ENCODE data around the gene ZNF785. TPM values are rescaled to one million over a fixed set of nuclear protein-coding genes. Genes with fewer than 3 reads are reported as not detected.

The ZNF785 gene
- total and polyA plus RNA-seq, 2 of the 13 experiments (the other 11 are each of a cell fraction or from before 2014, with no cell fraction given): 0.01 TPM; not detected in 1

DNA sequence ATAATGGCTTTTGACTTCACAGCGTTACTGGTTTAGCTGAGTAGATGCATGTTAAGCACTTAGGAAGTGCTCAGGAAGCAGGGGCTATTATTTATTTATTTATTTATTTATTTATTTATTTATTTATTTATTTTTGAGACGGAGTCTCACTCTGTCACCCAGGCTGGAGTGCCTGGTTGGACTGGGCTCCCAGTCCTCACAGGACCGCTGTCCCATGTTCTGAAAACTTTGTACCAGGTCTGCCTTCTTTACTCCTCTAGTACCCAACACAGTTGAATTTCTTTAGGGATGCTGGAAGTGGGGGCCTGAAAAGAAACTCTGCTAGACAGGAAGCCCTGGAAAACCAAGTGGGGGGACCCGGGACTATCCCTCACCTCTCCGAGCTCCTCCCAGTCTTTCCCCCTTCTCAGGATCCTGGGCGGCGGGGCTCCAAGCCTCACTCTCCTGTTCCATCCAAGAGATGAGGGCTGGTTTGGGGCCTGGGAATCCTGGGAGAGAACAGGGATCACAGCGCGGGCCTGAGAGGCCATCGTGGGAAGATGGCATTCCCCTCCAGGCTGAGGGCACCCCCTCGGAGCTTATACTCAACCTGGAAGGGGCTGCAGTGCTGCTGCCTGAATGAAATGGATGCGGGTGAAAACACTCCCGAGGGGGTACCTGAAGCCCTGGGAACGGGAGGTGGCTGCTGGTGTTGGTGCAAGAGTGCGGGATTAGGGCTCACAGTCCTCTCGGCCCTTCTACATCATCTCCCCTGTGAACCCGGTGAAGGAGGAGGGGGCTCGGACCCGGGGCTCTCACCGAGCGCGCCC is 14.7 kb downstream of the ZNF785 start (continued):
- TF ChIP-seq TOPORS (CRISPR knock-in tag; IDR thresholded peaks at IDR 0.05): no peak; the same call in 1 of the 2 replicates
- no peak for TF ChIP-seq HDAC6 (IDR thresholded peaks at IDR 0.05; ENCODE audit: low read depth, low read length)
- TF ChIP-seq ZNF605 (CRISPR knock-in tag; IDR thresholded peaks at IDR 0.05): no peak
- TF ChIP-seq, protein P1, sequence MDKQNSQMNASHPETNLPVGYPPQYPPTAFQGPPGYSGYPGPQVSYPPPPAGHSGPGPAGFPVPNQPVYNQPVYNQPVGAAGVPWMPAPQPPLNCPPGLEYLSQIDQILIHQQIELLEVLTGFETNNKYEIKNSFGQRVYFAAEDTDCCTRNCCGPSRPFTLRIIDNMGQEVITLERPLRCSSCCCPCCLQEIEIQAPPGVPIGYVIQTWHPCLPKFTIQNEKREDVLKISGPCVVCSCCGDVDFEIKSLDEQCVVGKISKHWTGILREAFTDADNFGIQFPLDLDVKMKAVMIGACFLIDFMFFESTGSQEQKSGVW (CRISPR knock-in tag; IDR thresholded peaks at IDR 0.05; ENCODE audit: borderline replicate concordance): no peak; the same call in 1 of the 2 replicates
- TF ChIP-seq, protein P2, sequence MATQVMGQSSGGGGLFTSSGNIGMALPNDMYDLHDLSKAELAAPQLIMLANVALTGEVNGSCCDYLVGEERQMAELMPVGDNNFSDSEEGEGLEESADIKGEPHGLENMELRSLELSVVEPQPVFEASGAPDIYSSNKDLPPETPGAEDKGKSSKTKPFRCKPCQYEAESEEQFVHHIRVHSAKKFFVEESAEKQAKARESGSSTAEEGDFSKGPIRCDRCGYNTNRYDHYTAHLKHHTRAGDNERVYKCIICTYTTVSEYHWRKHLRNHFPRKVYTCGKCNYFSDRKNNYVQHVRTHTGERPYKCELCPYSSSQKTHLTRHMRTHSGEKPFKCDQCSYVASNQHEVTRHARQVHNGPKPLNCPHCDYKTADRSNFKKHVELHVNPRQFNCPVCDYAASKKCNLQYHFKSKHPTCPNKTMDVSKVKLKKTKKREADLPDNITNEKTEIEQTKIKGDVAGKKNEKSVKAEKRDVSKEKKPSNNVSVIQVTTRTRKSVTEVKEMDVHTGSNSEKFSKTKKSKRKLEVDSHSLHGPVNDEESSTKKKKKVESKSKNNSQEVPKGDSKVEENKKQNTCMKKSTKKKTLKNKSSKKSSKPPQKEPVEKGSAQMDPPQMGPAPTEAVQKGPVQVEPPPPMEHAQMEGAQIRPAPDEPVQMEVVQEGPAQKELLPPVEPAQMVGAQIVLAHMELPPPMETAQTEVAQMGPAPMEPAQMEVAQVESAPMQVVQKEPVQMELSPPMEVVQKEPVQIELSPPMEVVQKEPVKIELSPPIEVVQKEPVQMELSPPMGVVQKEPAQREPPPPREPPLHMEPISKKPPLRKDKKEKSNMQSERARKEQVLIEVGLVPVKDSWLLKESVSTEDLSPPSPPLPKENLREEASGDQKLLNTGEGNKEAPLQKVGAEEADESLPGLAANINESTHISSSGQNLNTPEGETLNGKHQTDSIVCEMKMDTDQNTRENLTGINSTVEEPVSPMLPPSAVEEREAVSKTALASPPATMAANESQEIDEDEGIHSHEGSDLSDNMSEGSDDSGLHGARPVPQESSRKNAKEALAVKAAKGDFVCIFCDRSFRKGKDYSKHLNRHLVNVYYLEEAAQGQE (IDR thresholded peaks at IDR 0.05; ENCODE audit: borderline replicate concordance in 1 of 2, low read depth in 1 of 2, low read length in 2 of 2): peak; percentile 28 to 87
- TF ChIP-seq, protein P3, sequence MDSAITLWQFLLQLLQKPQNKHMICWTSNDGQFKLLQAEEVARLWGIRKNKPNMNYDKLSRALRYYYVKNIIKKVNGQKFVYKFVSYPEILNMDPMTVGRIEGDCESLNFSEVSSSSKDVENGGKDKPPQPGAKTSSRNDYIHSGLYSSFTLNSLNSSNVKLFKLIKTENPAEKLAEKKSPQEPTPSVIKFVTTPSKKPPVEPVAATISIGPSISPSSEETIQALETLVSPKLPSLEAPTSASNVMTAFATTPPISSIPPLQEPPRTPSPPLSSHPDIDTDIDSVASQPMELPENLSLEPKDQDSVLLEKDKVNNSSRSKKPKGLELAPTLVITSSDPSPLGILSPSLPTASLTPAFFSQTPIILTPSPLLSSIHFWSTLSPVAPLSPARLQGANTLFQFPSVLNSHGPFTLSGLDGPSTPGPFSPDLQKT (CRISPR knock-in tag; IDR thresholded peaks at IDR 0.05; ENCODE audit: borderline replicate concordance): no peak
- no peak for TF ChIP-seq MYNN (CRISPR knock-in tag; IDR thresholded peaks at IDR 0.05; ENCODE audit: low read depth)
- no peak for TF ChIP-seq ZNF776 (CRISPR knock-in tag; IDR thresholded peaks at IDR 0.05)
- TF ChIP-seq, protein P4, sequence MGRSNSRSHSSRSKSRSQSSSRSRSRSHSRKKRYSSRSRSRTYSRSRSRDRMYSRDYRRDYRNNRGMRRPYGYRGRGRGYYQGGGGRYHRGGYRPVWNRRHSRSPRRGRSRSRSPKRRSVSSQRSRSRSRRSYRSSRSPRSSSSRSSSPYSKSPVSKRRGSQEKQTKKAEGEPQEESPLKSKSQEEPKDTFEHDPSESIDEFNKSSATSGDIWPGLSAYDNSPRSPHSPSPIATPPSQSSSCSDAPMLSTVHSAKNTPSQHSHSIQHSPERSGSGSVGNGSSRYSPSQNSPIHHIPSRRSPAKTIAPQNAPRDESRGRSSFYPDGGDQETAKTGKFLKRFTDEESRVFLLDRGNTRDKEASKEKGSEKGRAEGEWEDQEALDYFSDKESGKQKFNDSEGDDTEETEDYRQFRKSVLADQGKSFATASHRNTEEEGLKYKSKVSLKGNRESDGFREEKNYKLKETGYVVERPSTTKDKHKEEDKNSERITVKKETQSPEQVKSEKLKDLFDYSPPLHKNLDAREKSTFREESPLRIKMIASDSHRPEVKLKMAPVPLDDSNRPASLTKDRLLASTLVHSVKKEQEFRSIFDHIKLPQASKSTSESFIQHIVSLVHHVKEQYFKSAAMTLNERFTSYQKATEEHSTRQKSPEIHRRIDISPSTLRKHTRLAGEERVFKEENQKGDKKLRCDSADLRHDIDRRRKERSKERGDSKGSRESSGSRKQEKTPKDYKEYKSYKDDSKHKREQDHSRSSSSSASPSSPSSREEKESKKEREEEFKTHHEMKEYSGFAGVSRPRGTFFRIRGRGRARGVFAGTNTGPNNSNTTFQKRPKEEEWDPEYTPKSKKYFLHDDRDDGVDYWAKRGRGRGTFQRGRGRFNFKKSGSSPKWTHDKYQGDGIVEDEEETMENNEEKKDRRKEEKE (IDR thresholded peaks at IDR 0.05): no peak
- TF ChIP-seq RXRA (CRISPR knock-in tag; IDR thresholded peaks at IDR 0.05): 0 out of 2 replicates have a peak, but pooled peaks have one; percentile 22
- TF ChIP-seq ZNF713 (CRISPR knock-in tag; IDR thresholded peaks at IDR 0.05): 0 out of 2 replicates have a peak, but pooled peaks have one; percentile 14
- no peak for TF ChIP-seq KLF13 (CRISPR knock-in tag; IDR thresholded peaks at IDR 0.05)
- TF ChIP-seq, protein P5, sequence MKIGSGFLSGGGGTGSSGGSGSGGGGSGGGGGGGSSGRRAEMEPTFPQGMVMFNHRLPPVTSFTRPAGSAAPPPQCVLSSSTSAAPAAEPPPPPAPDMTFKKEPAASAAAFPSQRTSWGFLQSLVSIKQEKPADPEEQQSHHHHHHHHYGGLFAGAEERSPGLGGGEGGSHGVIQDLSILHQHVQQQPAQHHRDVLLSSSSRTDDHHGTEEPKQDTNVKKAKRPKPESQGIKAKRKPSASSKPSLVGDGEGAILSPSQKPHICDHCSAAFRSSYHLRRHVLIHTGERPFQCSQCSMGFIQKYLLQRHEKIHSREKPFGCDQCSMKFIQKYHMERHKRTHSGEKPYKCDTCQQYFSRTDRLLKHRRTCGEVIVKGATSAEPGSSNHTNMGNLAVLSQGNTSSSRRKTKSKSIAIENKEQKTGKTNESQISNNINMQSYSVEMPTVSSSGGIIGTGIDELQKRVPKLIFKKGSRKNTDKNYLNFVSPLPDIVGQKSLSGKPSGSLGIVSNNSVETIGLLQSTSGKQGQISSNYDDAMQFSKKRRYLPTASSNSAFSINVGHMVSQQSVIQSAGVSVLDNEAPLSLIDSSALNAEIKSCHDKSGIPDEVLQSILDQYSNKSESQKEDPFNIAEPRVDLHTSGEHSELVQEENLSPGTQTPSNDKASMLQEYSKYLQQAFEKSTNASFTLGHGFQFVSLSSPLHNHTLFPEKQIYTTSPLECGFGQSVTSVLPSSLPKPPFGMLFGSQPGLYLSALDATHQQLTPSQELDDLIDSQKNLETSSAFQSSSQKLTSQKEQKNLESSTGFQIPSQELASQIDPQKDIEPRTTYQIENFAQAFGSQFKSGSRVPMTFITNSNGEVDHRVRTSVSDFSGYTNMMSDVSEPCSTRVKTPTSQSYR (CRISPR knock-in tag; IDR thresholded peaks at IDR 0.05; ENCODE audit: borderline replicate concordance): no peak
- TF ChIP-seq SRY (CRISPR knock-in tag; IDR thresholded peaks at IDR 0.05): 0 out of 2 replicates have a peak, but pooled peaks have one; percentile 76
- no peak for TF ChIP-seq ZMYM4 (CRISPR knock-in tag; IDR thresholded peaks at IDR 0.05)
- TF ChIP-seq ZNF260 (CRISPR knock-in tag; IDR thresholded peaks at IDR 0.05; ENCODE audit: borderline replicate concordance, low read depth): no peak
- no peak for TF ChIP-seq ZSCAN31 (CRISPR knock-in tag; IDR thresholded peaks at IDR 0.05; ENCODE audit: low read depth)
